Prostate gland (tissue), 2 donors: ENCODE measurements around the gene PRAC2. TPM values are rescaled to one million over a fixed set of nuclear protein-coding genes. Genes with fewer than 3 reads are reported as not detected.
A peak's percentile ranks its signal among the peaks of the same experiment; 100 is the strongest.

Experiments used
- DNase-seq: peaks from one replicate; pipeline ENCODE4 v3.0.0-alpha.2; 2019; ENCODE audit warnings: low spot score
- H3K27ac ChIP-seq, 2 donors: fragments of 200-600 bp; sonication (generic); 2 replicates each; pipeline ENCODE4 v1.5.1; 2017 to 2019
- H3K27me3 ChIP-seq: fragments of 200-600 bp; sonication (generic); replicated peaks from 2 replicates; pipeline ENCODE4 v1.5.1; 2019; ENCODE audit not compliant: insufficient read depth
- H3K36me3 ChIP-seq, 2 donors: fragments of 200-600 bp; sonication (generic); 1 replicate in 1 of 2; 2 replicates in 1 of 2; pipeline versions ENCODE4 v1.5.1 to v1.8.1; 2017 to 2019
- H3K4me1 ChIP-seq: fragments of 200-600 bp; sonication (generic); replicated peaks from 2 replicates; pipeline ENCODE4 v1.5.1; 2019
- H3K4me3 ChIP-seq, 2 donors: fragments of 200-600 bp; sonication (generic); 2 replicates each; pipeline ENCODE4 v1.5.1; 2017 to 2019
- H3K9me3 ChIP-seq: fragments of 200-600 bp; sonication (generic); 2 replicates; pipeline ENCODE4 v1.5.1; 2017
- CTCF ChIP-seq, 4 experiments: fragments of 200-600 bp in 2 of 4; fragments of 450-650 bp in 2 of 4; sonication (generic) in 2 of 4; IDR thresholded peaks; 1 replicate in 3 of 4; 2 replicates in 1 of 4; pipeline ENCODE4 v1.5.1; 2016 to 2019; ENCODE audit warnings: antibody characterized with exemption in 4 of 4, mild to moderate bottlenecking in 2 of 4, moderate library complexity in 2 of 4
- POLR2A ChIP-seq: fragments of 450-650 bp; IDR thresholded peaks from one replicate; pipeline ENCODE4 v1.6.1; 2016; ENCODE audit warnings: antibody characterized with exemption, mild to moderate bottlenecking
- POLR2AphosphoS5 ChIP-seq: sonication (generic); formaldehyde crosslinking; IDR thresholded peaks from one replicate; pipeline ENCODE4 v1.6.1; 2017; ENCODE audit warnings: antibody characterized with exemption
- WGBS: methylation state at CpG from one replicate; pipeline ENCODE4 v1.1.5; 2018; 5-methylcytosine and 5-hydroxymethylcytosine counted together
- intact Hi-C: fragments of 100-400 bp; cut with DNase I; formaldehyde crosslinking; loops from one replicate; pipeline ENCODE4 v1.14.2; 2022
- total RNA-seq, 2 donors: library from RNA; depleted of rRNA; stranded (reverse); fragments of >200 nt; gene quantifications; one replicate each; pipeline ENCODE4 v1.1.0, GENCODE V29; 2016

The PRAC2 gene
- 100 to 1,000 TPM in 1 of 2 donors, 1 to 10 TPM in 1; 9.6 to 135 TPM for total RNA-seq

GRCh38 chr17:48722915-48723422 is at the start of gene PRAC2:
Gene PRAC2, plus strand, starts transcription at chr17:48723185. Its CDS starts 1,226 bp downstream, at chr17:48724411.
- WGBS = 5% methylated on average over 20 of the region's 21 CpGs
- Histone ChIP-seq H3K4me3 (peak within 1 kb of the TSS; percentile 55 to 63), H3K9me3 (no peaks in the 10 kb centered on the region), H3K27me3 (no peaks in the 10 kb centered on the region), H3K27ac (peak within 1 kb of the TSS; percentile 97 to 98), H3K4me1 (peaks cover 5% of the 10 kb centered on the region), H3K36me3 (no peaks in the 10 kb centered on the region)
- intact Hi-C loops = loop anchor here (10.0 kb wide), 1 partner anchor 162 kb away; no protein-coding TSS in a partner anchor
- TF ChIP-seq CTCF (IDR thresholded peaks at IDR 0.05) (no peak), POLR2A (no peak), POLR2AphosphoS5 (no peak)
- peak; percentile 86 for DNase-seq

- WGBS = 88% methylated on average over 6 of the region's 6 CpGs
- Histone ChIP-seq H3K27me3 (no peaks in the 10 kb centered on the region), H3K9me3 (no peaks in the 10 kb centered on the region), H3K4me1 (no peaks in the 10 kb centered on the region), H3K27ac (no peak overlapping the region), H3K4me3 (no peak overlapping the region), H3K36me3 (no peaks in the 10 kb centered on the region)
- no peak for DNase-seq
- TF ChIP-seq POLR2A (no peak), CTCF (IDR thresholded peaks at IDR 0.05) (no peak), POLR2AphosphoS5 (no peak)
- intact Hi-C loops = loop anchor here (10.0 kb wide), 1 partner anchor 358 kb away; no protein-coding TSS in a partner anchor
These were observed 45.9 kb upstream of the PRAC2 start for GRCh38 chr17:48676963-48677558.

GRCh38 chr17:48678141-48678971 is 44.6 kb upstream of the PRAC2 start:
- Histone ChIP-seq H3K27me3 (no peaks in the 10 kb centered on the region), H3K4me3 (no peak overlapping the region), H3K36me3 (no peaks in the 10 kb centered on the region), H3K27ac (no peak overlapping the region), H3K4me1 (no peaks in the 10 kb centered on the region), H3K9me3 (no peaks in the 10 kb centered on the region)
- intact Hi-C loops = loop anchor here (10.0 kb wide), 1 partner anchor 356 kb away; no protein-coding TSS in a partner anchor
- DNase-seq = peak; percentile 79
- peak; percentile 78 to 97 (median 95) for TF ChIP-seq CTCF (IDR thresholded peaks at IDR 0.05)
- TF ChIP-seq POLR2A = no peak
- TF ChIP-seq POLR2AphosphoS5 = peak; percentile 63
- WGBS = 13% methylated on average over 41 of the region's 41 CpGs

GRCh38 chr17:48679385-48680096 is 43.4 kb upstream of the PRAC2 start:
- Histone ChIP-seq H3K27me3 (no peaks in the 10 kb centered on the region), H3K36me3 (no peaks in the 10 kb centered on the region), H3K27ac (no peak overlapping the region), H3K9me3 (no peaks in the 10 kb centered on the region), H3K4me3 (no peak overlapping the region), H3K4me1 (no peaks in the 10 kb centered on the region)
- intact Hi-C loops = loop anchor here (10.0 kb wide), 1 partner anchor 355 kb away; no protein-coding TSS in a partner anchor
- DNase-seq = no peak
- TF ChIP-seq POLR2AphosphoS5 = no peak
- 91% methylated on average over 5 of the region's 5 CpGs for WGBS

GRCh38 chr17:48681609-48682008 is 41.4 kb upstream of the PRAC2 start:
- DNase-seq = no peak
- no peak for TF ChIP-seq POLR2AphosphoS5
- TF ChIP-seq POLR2A = no peak
- no peak for TF ChIP-seq CTCF (IDR thresholded peaks at IDR 0.05)
- H3K9me3 ChIP-seq = no peaks in the 10 kb centered on the region
- H3K36me3 ChIP-seq = no peaks in the 10 kb centered on the region
- no peak overlapping the region for H3K27ac ChIP-seq
- WGBS = 92% methylated on average over 1 of the region's 1 CpG
- H3K4me1 ChIP-seq = no peaks in the 10 kb centered on the region
- no peaks in the 10 kb centered on the region for H3K27me3 ChIP-seq
- intact Hi-C loops = no loop called here
- no peak overlapping the region for H3K4me3 ChIP-seq
